IMR-90 (cell line): ENCODE data around the gene SNX6. TPM values are rescaled to one million over a fixed set of nuclear protein-coding genes. Genes with fewer than 3 reads are reported as not detected.

Source experiments
- ATAC-seq: fragments of 200-7000 bp; cut with Tn5 transposase; 2 replicates; pipeline ENCODE4 v1.9.1; 2020; ENCODE audit warnings: low read depth, mild to moderate bottlenecking, moderate library complexity
- BruUV-seq: library from RNA; stranded (reverse); fragments of 400-500 nt; replicated peaks from 2 replicates; lab custom pipeline; 2021; lab: Mats Ljungman, UMichigan
- CTCF ChIA-PET: fragments of 300-600 bp; formaldehyde crosslinking; extraction: SDS; loops from one replicate; lab custom pipeline; 2021; ENCODE audit warnings: antibody characterized with exemption; lab: Yijun Ruan, JAX
- POLR2A ChIA-PET: fragments of 300-600 bp; sonication (Branson Sonifier 250); formaldehyde crosslinking; loops from one replicate; lab custom pipeline; 2022; ENCODE audit warnings: antibody characterized with exemption; ENCODE audit not compliant: unreplicated experiment; lab: Charles Lee
- DNase-seq: peaks from one replicate; pipeline ENCODE4 v3.0.0; 2013
- H2AFZ ChIP-seq: replicated peaks from 2 replicates; pipeline ENCODE3; 2013; ENCODE audit warnings: low read length, mild to moderate bottlenecking; ENCODE audit not compliant: poor library complexity
- H2AK5ac ChIP-seq: 2 replicates; pipeline ENCODE4 v1.6.1; 2013; ENCODE audit warnings: low read depth, low read length, inconsistent platforms
- H2AK9ac ChIP-seq: replicated peaks from 2 replicates; pipeline ENCODE3; 2013; ENCODE audit warnings: mild to moderate bottlenecking, low read depth, low read length, moderate library complexity; ENCODE audit not compliant: poor library complexity
- H2BK120ac ChIP-seq: 2 replicates; pipeline ENCODE4 v1.6.1; 2013; ENCODE audit warnings: low read depth, low read length, inconsistent platforms
- H2BK15ac ChIP-seq: 3 replicates; pipeline ENCODE4 v1.6.1; 2013; ENCODE audit warnings: low read depth, low read length, inconsistent platforms
- H2BK20ac ChIP-seq: 2 replicates; pipeline ENCODE4 v1.6.1; 2013; ENCODE audit warnings: low read depth, mild to moderate bottlenecking, inconsistent platforms, low read length, moderate library complexity
- H2BK5ac ChIP-seq: 2 replicates; pipeline ENCODE4 v1.6.1; 2013; ENCODE audit warnings: mild to moderate bottlenecking, low read depth, low read length, inconsistent platforms; ENCODE audit not compliant: poor library complexity, severe bottlenecking
- H3K14ac ChIP-seq: replicated peaks from 2 replicates; pipeline ENCODE4 v1.6.1; 2013; ENCODE audit warnings: low read depth, low read length, inconsistent platforms
- H3K18ac ChIP-seq: 2 replicates; pipeline ENCODE4 v1.6.1; 2013; ENCODE audit warnings: low read depth, low read length, control low read depth
- H3K23ac ChIP-seq: 2 replicates; pipeline ENCODE4 v1.6.1; 2013; ENCODE audit warnings: low read depth, low read length, inconsistent platforms
- H3K27ac ChIP-seq: 2 replicates; pipeline ENCODE4 v1.5.1; 2013; ENCODE audit warnings: mild to moderate bottlenecking, control low read depth, low read length; ENCODE audit not compliant: insufficient read depth
- H3K27me3 ChIP-seq: 2 replicates; pipeline ENCODE4 v1.6.1; 2013; ENCODE audit warnings: low read length; ENCODE audit not compliant: control insufficient read depth, insufficient read depth
- H3K36me3 ChIP-seq: 2 replicates; pipeline ENCODE4 v1.6.1; 2013; ENCODE audit warnings: low read length, mixed read lengths; ENCODE audit not compliant: control insufficient read depth, insufficient read depth
- H3K4ac ChIP-seq: 2 replicates; pipeline ENCODE4 v1.6.1; 2013; ENCODE audit warnings: low read depth, low read length, inconsistent platforms
- H3K4me1 ChIP-seq: 2 replicates; pipeline ENCODE4 v1.6.1; 2013; ENCODE audit warnings: low read length, mixed read lengths; ENCODE audit not compliant: control insufficient read depth, insufficient read depth
- H3K4me2 ChIP-seq: 2 replicates; pipeline ENCODE4 v1.6.1; 2013; ENCODE audit warnings: low read depth, mild to moderate bottlenecking, control low read depth, low read length, moderate library complexity
- H3K4me3 ChIP-seq: 2 replicates; pipeline ENCODE4 v1.5.1; 2013; ENCODE audit warnings: low read depth, mild to moderate bottlenecking, control low read depth, low read length, moderate library complexity; ENCODE audit not compliant: insufficient read depth
- H3K56ac ChIP-seq: 2 replicates; pipeline ENCODE4 v1.6.1; 2013; ENCODE audit warnings: low read length, inconsistent platforms; ENCODE audit not compliant: insufficient read depth; ENCODE audit errors: extremely low read depth
- H3K79me1 ChIP-seq, 2 experiments: 2 replicates each; pipeline ENCODE4 v1.6.1; 2013; ENCODE audit warnings: low read length in 2 of 2, inconsistent platforms in 1 of 2, low read depth in 1 of 2
- H3K9ac ChIP-seq: 2 replicates; pipeline ENCODE4 v1.6.1; 2013; ENCODE audit warnings: low read depth, low read length, control low read depth
- H3K9me1 ChIP-seq: 2 replicates; pipeline ENCODE4 v1.6.1; 2013; ENCODE audit warnings: low read length, inconsistent platforms; ENCODE audit not compliant: insufficient read depth
- H3K9me3 ChIP-seq: 2 replicates; pipeline ENCODE4 v1.6.1; 2013; ENCODE audit warnings: low read length; ENCODE audit not compliant: control insufficient read depth, insufficient read depth
- H4K20me1 ChIP-seq: 2 replicates; pipeline ENCODE4 v1.6.1; 2013; ENCODE audit warnings: low read length, inconsistent platforms; ENCODE audit not compliant: insufficient read depth
- H4K5ac ChIP-seq: 2 replicates; pipeline ENCODE4 v1.6.1; 2013; ENCODE audit warnings: mild to moderate bottlenecking, low read depth, low read length, control low read depth
- H4K8ac ChIP-seq, 2 experiments: 2 replicates each; pipeline ENCODE4 v1.6.1; 2013; ENCODE audit warnings: low read depth in 2 of 2, low read length in 2 of 2, control low read depth in 1 of 2, inconsistent platforms in 1 of 2
- H4K91ac ChIP-seq: 2 replicates; pipeline ENCODE4 v1.6.1; 2013; ENCODE audit warnings: low read depth, low read length, inconsistent platforms; ENCODE audit not compliant: insufficient read depth
- BHLHE40 ChIP-seq: fragments of 150-350 bp; IDR thresholded peaks from 2 replicates; pipeline ENCODE4 v1.6.1; 2016; ENCODE audit warnings: mild to moderate bottlenecking, low read depth, low read length
- CEBPB ChIP-seq: IDR thresholded peaks from 2 replicates; pipeline ENCODE4 v1.6.1; 2012; ENCODE audit warnings: low read depth, low read length, improper control_type of control experiment
- CHD1 ChIP-seq: IDR thresholded peaks from 2 replicates; pipeline ENCODE4 v1.6.1; 2012; ENCODE audit warnings: low read depth, low read length, improper control_type of control experiment
- FOS ChIP-seq: fragments of 150-350 bp; IDR thresholded peaks from 2 replicates; pipeline ENCODE4 v1.6.1; 2016; ENCODE audit warnings: low read depth, low read length
- MAFK ChIP-seq: IDR thresholded peaks from 2 replicates; pipeline ENCODE4 v1.6.1; 2012; ENCODE audit warnings: low read depth, low read length, improper control_type of control experiment
- MAZ ChIP-seq: IDR thresholded peaks from 2 replicates; pipeline ENCODE4 v1.6.1; 2012; ENCODE audit warnings: low read depth, mild to moderate bottlenecking, low read length, improper control_type of control experiment, moderate library complexity, borderline replicate concordance
- MXI1 ChIP-seq: IDR thresholded peaks from 2 replicates; pipeline ENCODE4 v1.6.1; 2012; ENCODE audit warnings: low read depth, mild to moderate bottlenecking, low read length, moderate library complexity, borderline replicate concordance
- NFE2L2 ChIP-seq: fragments of 150-350 bp; IDR thresholded peaks from 2 replicates; pipeline ENCODE4 v1.6.1; 2016; ENCODE audit warnings: low read depth, mild to moderate bottlenecking, low read length
- POLR2A ChIP-seq: IDR thresholded peaks from 2 replicates; pipeline ENCODE4 v1.6.1; 2012; ENCODE audit warnings: mild to moderate bottlenecking, low read depth, low read length
- RAD21 ChIP-seq: IDR thresholded peaks from 2 replicates; pipeline ENCODE4 v1.6.1; 2012; ENCODE audit warnings: low read length, improper control_type of control experiment
- RCOR1 ChIP-seq: IDR thresholded peaks from 2 replicates; pipeline ENCODE4 v1.6.1; 2012; ENCODE audit warnings: mild to moderate bottlenecking, low read length, improper control_type of control experiment; ENCODE audit not compliant: insufficient replicate concordance
- RFX5 ChIP-seq: IDR thresholded peaks from 2 replicates; pipeline ENCODE4 v1.8.0; 2012; ENCODE audit warnings: low read depth, mild to moderate bottlenecking, low read length, moderate library complexity
- WGBS, 2 experiments: methylation state at CpG; one replicate each; pipeline versions ENCODE4 v1.1.5 to v1.1.7; 2013; ENCODE audit warnings: missing lambda C conversion rate in 2 of 2; ENCODE audit not compliant: insufficient read length in 1 of 2; ENCODE audit errors: extremely low coverage in 2 of 2; 5-methylcytosine and 5-hydroxymethylcytosine counted together
- dilution Hi-C: fragments of 300-500 bp; cut with HindIII; formaldehyde crosslinking; loops from one replicate; pipeline ENCODE4 v1.14.3; 2018; ENCODE audit warnings: low sequenced_read_pairs; ENCODE audit not compliant: unreplicated experiment
- in situ Hi-C: fragments of 300-500 bp; cut with MboI; formaldehyde crosslinking; loops from 3 replicates; pipeline ENCODE4 v1.14.3; 2019; ENCODE audit warnings: low sequenced_read_pairs, inconsistent platforms, mixed read lengths
- intact Hi-C: fragments of 100-400 bp; cut with micrococcal nuclease; formaldehyde crosslinking; loops from 2 replicates; pipeline ENCODE4 v1.10.0; 2022
- polyA plus RNA-seq, 3 experiments: library from polyadenylated mRNA; depleted of rRNA; stranded (reverse); fragments of >200 nt; gene quantifications; 2 replicates each; pipeline ENCODE4 v1.2.3, GENCODE V29; 2012; ENCODE audit warnings: low replicate concordance in 1 of 3
- total RNA-seq: library from RNA; depleted of rRNA; stranded (reverse); fragments of >200 nt; gene quantifications from 2 replicates; pipeline ENCODE4 v1.2.3, GENCODE V29; 2012
- TF ChIP-seq, protein P1 (sequence below): fragments of 150-350 bp; IDR thresholded peaks from 2 replicates; pipeline ENCODE4 v1.6.1; 2017; ENCODE audit warnings: mild to moderate bottlenecking, antibody characterized with exemption, low read length, low read depth

Gene SNX6
- total and polyA plus RNA-seq, 2 of the 4 experiments (the other 2 are of a cell fraction) = 116 to 127 TPM

DNA sequence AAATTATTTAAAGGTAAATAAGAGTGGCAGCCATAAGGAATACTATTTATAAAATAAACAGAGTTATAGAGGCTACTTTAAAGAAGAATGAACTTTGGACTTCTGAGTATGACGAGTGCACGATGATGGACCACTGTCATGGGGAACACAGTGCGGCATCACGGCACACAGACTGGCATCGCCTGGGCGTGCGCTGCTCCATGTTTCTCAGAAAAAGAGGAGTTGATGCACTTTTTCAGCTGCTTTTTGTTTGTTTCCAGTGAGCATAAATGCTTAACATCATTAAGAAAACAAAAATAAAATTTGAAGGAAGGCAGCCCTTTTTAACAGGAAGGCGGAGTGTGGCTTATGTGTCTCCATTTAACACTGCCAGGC is 67.2 kb downstream of the SNX6 start:
- Histone ChIP-seq H4K5ac (no peak overlapping the region), H3K56ac (no peak overlapping the region), H3K4me2 (no peak overlapping the region), H3K9me1 (no peaks in the 10 kb centered on the region), H3K9me3 (no peaks in the 10 kb centered on the region), H3K9ac (no peak overlapping the region), H4K20me1 (no peaks in the 10 kb centered on the region), H3K36me3 (peaks cover 27% of the 10 kb centered on the region), H4K8ac (no peak overlapping the region), H2BK5ac (no peak overlapping the region), H2BK20ac (no peak overlapping the region), H2AFZ (no peak overlapping the region), H3K23ac (no peak overlapping the region), H3K4me1 (no peaks in the 10 kb centered on the region), H2AK9ac (no peak overlapping the region), H4K91ac (no peak overlapping the region), H2AK5ac (no peak overlapping the region), H3K14ac (no peak overlapping the region), H3K27me3 (no peaks in the 10 kb centered on the region), H2BK120ac (no peak overlapping the region), H3K4me3 (no peak overlapping the region), H3K27ac (no peak overlapping the region), H3K4ac (no peak overlapping the region), H3K18ac (no peak overlapping the region), H3K79me1 (no peaks in the 10 kb centered on the region), H2BK15ac (no peak overlapping the region)
- DNase-seq (no peak), ATAC-seq (no peak)
- dilution Hi-C loops (no loop called here), intact Hi-C loops (no loop called here), in situ Hi-C loops (no loop called here)
- no TSS peak for BruUV-seq
- CTCF ChIA-PET = no interaction called here
- TF ChIP-seq NFE2L2 (no peak), CHD1 (no peak), CEBPB (no peak), FOS (no peak), BHLHE40 (no peak), MXI1 (no peak), RCOR1 (no peak), RFX5 (no peak), MAZ (no peak), POLR2A (no peak), MAFK (no peak), RAD21 (no peak)
- TF ChIP-seq, protein P1, sequence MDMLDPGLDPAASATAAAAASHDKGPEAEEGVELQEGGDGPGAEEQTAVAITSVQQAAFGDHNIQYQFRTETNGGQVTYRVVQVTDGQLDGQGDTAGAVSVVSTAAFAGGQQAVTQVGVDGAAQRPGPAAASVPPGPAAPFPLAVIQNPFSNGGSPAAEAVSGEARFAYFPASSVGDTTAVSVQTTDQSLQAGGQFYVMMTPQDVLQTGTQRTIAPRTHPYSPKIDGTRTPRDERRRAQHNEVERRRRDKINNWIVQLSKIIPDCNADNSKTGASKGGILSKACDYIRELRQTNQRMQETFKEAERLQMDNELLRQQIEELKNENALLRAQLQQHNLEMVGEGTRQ = no peak
- POLR2A ChIA-PET = no interaction called here
- WGBS, 2 experiments = no CpG with 5 or more reads among the region's 8 CpGs
